Panc1 (cell line): Measurements from ENCODE around the gene MYRF. TPM values are rescaled to one million over a fixed set of nuclear protein-coding genes. Genes with fewer than 3 reads are reported as not detected.

Experiments
- ATAC-seq: fragments of 200-7000 bp; cut with Tn5 transposase; 2 replicates; pipeline ENCODE4 v1.9.1; 2020; ENCODE audit warnings: mild to moderate bottlenecking, moderate library complexity
- BruUV-seq: library from RNA; stranded (reverse); fragments of 400-500 nt; replicated peaks from 2 replicates; lab custom pipeline; 2021; lab: Mats Ljungman, UMichigan
- CTCF ChIA-PET: fragments of 300-600 bp; sonication (Branson Sonifier 250); formaldehyde crosslinking; loops from one replicate; lab custom pipeline; 2022; ENCODE audit warnings: antibody characterized with exemption; lab: Charles Lee
- POLR2A ChIA-PET: fragments of 300-600 bp; sonication (Branson Sonifier 250); formaldehyde crosslinking; loops from one replicate; lab custom pipeline; 2022; ENCODE audit warnings: antibody characterized with exemption; lab: Charles Lee
- DNase-seq: peaks from one replicate; pipeline ENCODE4 v3.0.0-alpha.2; 2010; ENCODE audit warnings: low read depth, low spot score
- H3K27ac ChIP-seq: 2 replicates; pipeline ENCODE4 v1.5.1; 2011; ENCODE audit warnings: mild to moderate bottlenecking, low read length, inconsistent platforms
- H3K27me3 ChIP-seq: fragments of 200-500 bp; sonication (Bioruptor generic); 2 replicates; pipeline ENCODE4 v1.6.0; 2014; ENCODE audit warnings: low read length, inconsistent platforms; ENCODE audit not compliant: control insufficient read depth, insufficient read depth
- H3K36me3 ChIP-seq: fragments of 200-500 bp; sonication (Bioruptor generic); 2 replicates; pipeline ENCODE4 v1.5.1; 2014; ENCODE audit warnings: inconsistent platforms, mild to moderate bottlenecking, low read length, moderate library complexity; ENCODE audit not compliant: control insufficient read depth, insufficient read depth
- H3K4me1 ChIP-seq: 2 replicates; pipeline ENCODE4 v1.5.1; 2011; ENCODE audit warnings: inconsistent platforms, mild to moderate bottlenecking, low read length, moderate library complexity; ENCODE audit not compliant: control insufficient read depth, insufficient read depth
- H3K4me3 ChIP-seq, 2 experiments: 2 replicates each; pipeline ENCODE4 v1.5.1; 2011 to 2012; ENCODE audit warnings: low read depth in 2 of 2, low read length in 2 of 2, mild to moderate bottlenecking in 2 of 2, inconsistent platforms in 1 of 2, moderate library complexity in 1 of 2
- H3K9me3 ChIP-seq: fragments of 200-500 bp; sonication (Bioruptor generic); 2 replicates; pipeline ENCODE4 v1.5.1; 2014; ENCODE audit warnings: low read depth, mild to moderate bottlenecking, inconsistent platforms, low read length, moderate library complexity; ENCODE audit not compliant: control insufficient read depth, insufficient read depth
- POLR2AphosphoS5 ChIP-seq: IDR thresholded peaks from 2 replicates; pipeline ENCODE4 v1.6.1; 2012; ENCODE audit warnings: mild to moderate bottlenecking, low read depth, low read length, moderate library complexity
- SIN3A ChIP-seq: IDR thresholded peaks from 2 replicates; pipeline ENCODE4 v1.6.1; 2012; ENCODE audit warnings: low read depth, mild to moderate bottlenecking, low read length, moderate library complexity, borderline replicate concordance; ENCODE audit not compliant: insufficient read depth
- TCF7L2 ChIP-seq: IDR thresholded peaks from 2 replicates; pipeline ENCODE4 v1.6.1; 2011; ENCODE audit warnings: mild to moderate bottlenecking, low read depth, low read length, inconsistent platforms
- in situ Hi-C: cut with HindIII; loops from 2 replicates; pipeline ENCODE4 v1.10.0; 2016; ENCODE audit warnings: low sequenced_read_pairs, low pct_unique_long_range_greater_than_20kb
- intact Hi-C: fragments of 100-400 bp; cut with micrococcal nuclease; formaldehyde crosslinking; loops from one replicate; pipeline ENCODE4 v1.10.0; 2022; ENCODE audit not compliant: unreplicated experiment
- total RNA-seq: library from RNA; stranded (reverse); gene quantifications from one replicate; pipeline ENCODE4 v1.2.1, GENCODE V29; 2021; ENCODE audit not compliant: unreplicated experiment
- TF ChIP-seq, protein P1 (sequence below): fragments of 450-650 bp; IDR thresholded peaks from 2 replicates; pipeline ENCODE4 v1.5.1; 2017; ENCODE audit warnings: mild to moderate bottlenecking
- TF ChIP-seq, protein P2 (sequence below), 2 experiments: IDR thresholded peaks; 2 replicates each; pipeline ENCODE4 v1.6.1; 2011 to 2012; ENCODE audit warnings: low read depth in 2 of 2, control low read depth in 1 of 2, low read length in 1 of 2, mild to moderate bottlenecking in 1 of 2, moderate library complexity in 1 of 2; ENCODE audit not compliant: insufficient read depth in 1 of 2

MYRF gene
- total RNA-seq, 1 experiment from 2014 or later, result 2.8 TPM

DNA sequence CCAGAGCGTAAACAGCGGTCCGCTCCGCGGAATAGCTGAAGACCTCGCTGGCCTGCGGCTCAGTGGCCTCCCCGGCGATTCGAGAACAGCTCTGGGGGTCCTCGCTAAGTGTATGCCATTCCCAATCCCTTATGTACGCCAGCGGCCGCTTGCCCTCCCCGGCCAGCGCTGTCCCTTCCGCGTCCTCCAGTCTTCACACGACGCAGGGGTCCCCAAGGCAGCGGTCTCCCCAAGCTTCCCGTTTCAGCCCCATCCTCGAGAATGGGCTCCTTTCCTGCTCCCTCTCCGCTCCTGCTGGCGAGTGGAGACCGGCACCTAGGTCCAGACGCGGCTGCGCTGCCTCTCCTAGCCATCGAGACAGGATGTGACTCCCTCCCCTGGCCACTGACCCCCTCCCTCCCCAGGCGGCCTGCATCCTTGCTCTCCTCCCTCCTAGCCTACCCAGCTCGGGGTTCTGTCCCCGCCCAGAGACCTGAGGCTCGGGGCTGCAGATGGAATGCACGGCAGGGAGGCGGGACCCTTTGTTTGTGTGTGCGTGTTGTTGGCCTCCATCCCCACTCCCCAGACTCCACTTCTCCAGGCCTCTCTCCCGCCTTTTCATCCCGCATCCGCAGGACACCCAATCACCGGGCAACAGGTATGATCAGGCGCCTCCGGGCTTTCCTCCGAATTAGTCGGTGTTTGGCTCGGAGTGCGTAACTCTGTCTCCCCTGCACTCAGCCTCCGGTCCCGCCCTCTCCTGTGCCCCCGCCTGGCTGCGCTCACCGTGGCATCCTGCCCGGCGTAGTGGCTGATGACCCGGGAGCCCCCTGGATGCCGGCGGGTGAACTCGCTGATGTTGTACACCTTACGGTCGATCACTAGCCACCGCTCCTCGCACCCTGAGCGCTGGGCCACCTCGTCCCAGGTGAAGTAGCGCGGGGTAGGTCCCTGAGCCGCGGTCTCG lies 63.6 kb downstream of the MYRF start:
- TF ChIP-seq, protein P1, sequence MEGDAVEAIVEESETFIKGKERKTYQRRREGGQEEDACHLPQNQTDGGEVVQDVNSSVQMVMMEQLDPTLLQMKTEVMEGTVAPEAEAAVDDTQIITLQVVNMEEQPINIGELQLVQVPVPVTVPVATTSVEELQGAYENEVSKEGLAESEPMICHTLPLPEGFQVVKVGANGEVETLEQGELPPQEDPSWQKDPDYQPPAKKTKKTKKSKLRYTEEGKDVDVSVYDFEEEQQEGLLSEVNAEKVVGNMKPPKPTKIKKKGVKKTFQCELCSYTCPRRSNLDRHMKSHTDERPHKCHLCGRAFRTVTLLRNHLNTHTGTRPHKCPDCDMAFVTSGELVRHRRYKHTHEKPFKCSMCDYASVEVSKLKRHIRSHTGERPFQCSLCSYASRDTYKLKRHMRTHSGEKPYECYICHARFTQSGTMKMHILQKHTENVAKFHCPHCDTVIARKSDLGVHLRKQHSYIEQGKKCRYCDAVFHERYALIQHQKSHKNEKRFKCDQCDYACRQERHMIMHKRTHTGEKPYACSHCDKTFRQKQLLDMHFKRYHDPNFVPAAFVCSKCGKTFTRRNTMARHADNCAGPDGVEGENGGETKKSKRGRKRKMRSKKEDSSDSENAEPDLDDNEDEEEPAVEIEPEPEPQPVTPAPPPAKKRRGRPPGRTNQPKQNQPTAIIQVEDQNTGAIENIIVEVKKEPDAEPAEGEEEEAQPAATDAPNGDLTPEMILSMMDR, result no peak
- peak; percentile 11; the same call in 1 of the 2 replicates for TF ChIP-seq POLR2AphosphoS5
- TF ChIP-seq SIN3A, result peak; percentile 53; the same call in 1 of the 2 replicates
- ATAC-seq (peak; percentile 53), DNase-seq (no peak)
- ChIA-PET CTCF (interaction anchor here (0.6 to 1.9 kb wide), 3 partner anchors 19 to 700 kb away, joined by 3 to 10 read pairs (median 8); no protein-coding TSS in a partner anchor), POLR2A (interaction anchor here (0.6 to 1.3 kb wide), 9 partner anchors 12 to 1025 kb away, joined by 3 to 10 read pairs (median 3); partner anchors contain the start of genes C11orf98, CSKMT, FADS2 and FEN1)
- H3K4me1 ChIP-seq, result peaks cover 17% of the 10 kb centered on the region
- peak overlapping the region; percentile 95 for H3K27ac ChIP-seq
- H3K27me3 ChIP-seq, result no peaks in the 10 kb centered on the region
- H3K36me3 ChIP-seq, result peaks cover 9% of the 10 kb centered on the region; the same call in 1 of the 2 replicates
- H3K4me3 ChIP-seq, result peak overlapping the region; percentile 69 to 91
- no peaks in the 10 kb centered on the region for H3K9me3 ChIP-seq
- BruUV-seq, result TSS peak; percentile 65
- in situ Hi-C loops (no loop called here), intact Hi-C loops (no loop called here)

DNA sequence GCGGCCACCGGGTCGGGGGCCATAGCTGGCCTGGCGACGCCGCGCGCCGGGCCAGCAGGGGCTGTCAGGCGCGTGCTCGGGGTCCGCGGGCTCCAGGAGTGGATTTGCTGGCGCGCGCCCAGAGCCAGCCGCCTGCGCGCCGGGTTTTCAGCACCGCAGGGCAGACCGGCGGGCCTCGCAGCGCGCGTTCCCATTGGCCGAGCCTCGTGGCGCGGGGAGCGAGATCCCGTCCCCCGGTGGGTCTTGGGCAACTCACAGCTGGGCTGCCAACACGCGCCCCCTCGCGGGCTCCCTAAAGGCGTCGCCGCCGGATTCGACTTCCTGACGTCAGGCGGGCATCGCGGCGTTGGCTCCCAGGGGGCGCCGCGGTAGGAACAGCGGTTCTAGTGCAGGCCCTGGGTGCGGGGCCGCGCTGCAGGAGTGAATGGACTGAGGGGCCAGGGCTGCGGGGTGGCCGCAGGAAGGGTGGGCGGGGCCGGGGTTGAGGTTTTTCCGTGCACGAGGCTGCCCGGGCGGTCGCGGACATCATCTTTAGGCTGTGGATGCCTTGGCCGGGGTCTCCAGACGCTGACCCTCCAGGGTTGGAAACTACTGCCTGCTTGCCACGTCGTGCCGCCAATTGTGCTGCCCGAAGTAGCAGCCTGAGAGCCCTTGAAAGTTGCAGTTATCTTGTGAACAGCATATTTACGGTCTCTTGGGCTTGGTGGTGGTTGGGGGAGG lies 64.5 kb downstream of the MYRF start, which contains the start of gene FADS1:
TSS of gene FADS1 (minus strand) at position 268 of the 720 bp plus-strand sequence. CDS start at position 194, 74 bp downstream.
- TF ChIP-seq SIN3A (peak; percentile 54; the same call in 1 of the 2 replicates), TCF7L2 (no peak), POLR2AphosphoS5 (0 out of 2 replicates have a peak, but pooled peaks have one; percentile 41)
- TF ChIP-seq, protein P1, result peak; percentile 90
- TF ChIP-seq, protein P2, sequence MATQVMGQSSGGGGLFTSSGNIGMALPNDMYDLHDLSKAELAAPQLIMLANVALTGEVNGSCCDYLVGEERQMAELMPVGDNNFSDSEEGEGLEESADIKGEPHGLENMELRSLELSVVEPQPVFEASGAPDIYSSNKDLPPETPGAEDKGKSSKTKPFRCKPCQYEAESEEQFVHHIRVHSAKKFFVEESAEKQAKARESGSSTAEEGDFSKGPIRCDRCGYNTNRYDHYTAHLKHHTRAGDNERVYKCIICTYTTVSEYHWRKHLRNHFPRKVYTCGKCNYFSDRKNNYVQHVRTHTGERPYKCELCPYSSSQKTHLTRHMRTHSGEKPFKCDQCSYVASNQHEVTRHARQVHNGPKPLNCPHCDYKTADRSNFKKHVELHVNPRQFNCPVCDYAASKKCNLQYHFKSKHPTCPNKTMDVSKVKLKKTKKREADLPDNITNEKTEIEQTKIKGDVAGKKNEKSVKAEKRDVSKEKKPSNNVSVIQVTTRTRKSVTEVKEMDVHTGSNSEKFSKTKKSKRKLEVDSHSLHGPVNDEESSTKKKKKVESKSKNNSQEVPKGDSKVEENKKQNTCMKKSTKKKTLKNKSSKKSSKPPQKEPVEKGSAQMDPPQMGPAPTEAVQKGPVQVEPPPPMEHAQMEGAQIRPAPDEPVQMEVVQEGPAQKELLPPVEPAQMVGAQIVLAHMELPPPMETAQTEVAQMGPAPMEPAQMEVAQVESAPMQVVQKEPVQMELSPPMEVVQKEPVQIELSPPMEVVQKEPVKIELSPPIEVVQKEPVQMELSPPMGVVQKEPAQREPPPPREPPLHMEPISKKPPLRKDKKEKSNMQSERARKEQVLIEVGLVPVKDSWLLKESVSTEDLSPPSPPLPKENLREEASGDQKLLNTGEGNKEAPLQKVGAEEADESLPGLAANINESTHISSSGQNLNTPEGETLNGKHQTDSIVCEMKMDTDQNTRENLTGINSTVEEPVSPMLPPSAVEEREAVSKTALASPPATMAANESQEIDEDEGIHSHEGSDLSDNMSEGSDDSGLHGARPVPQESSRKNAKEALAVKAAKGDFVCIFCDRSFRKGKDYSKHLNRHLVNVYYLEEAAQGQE (IDR thresholded peaks at IDR 0.05; ENCODE audit: insufficient read depth in 1 of 2, low read depth in 2 of 2, low read length in 1 of 2), result peak in 1 of 2 experiments; percentile 44; a peak in 1 of 4 replicates
- CTCF ChIA-PET, result no interaction called here
- Histone ChIP-seq H3K4me3 (peak within 1 kb of the TSS; percentile 69 to 91), H3K27ac (peak within 1 kb of the TSS; percentile 95), H3K9me3 (no peaks in the 10 kb centered on the region), H3K27me3 (no peaks in the 10 kb centered on the region), H3K4me1 (peaks cover 17% of the 10 kb centered on the region), H3K36me3 (peaks cover 8% of the 10 kb centered on the region; the same call in 1 of the 2 replicates)
- in situ Hi-C loops, result no loop called here
- BruUV-seq, result no TSS peak
- POLR2A ChIA-PET, result interaction anchor here (0.7 kb wide), 1 partner anchor 50 kb away, joined by 3 read pairs; no protein-coding TSS in a partner anchor
- DNase-seq (no peak), ATAC-seq (peak; percentile 74)
- intact Hi-C loops, result no loop called here
